Activated CD4-positive, alpha-beta T cell treated with anti-CD3 and anti-CD28 coated beads, Interleukin-2, amount 10 ng/mL, durations not matched to agents 24 days and 14 days (primary cell): Measurements from ENCODE around the gene OPTC. TPM values are rescaled to one million over a fixed set of nuclear protein-coding genes. Genes with fewer than 3 reads are reported as not detected.
A peak's percentile ranks its signal among the peaks of the same experiment; 100 is the strongest.
"Not testable (repeated sequence)": the region's sequence is repeated elsewhere in the genome, so short reads cannot be mapped to it uniquely, and the experiment has no call there.

Experiments
- DNase-seq: peaks from one replicate; pipeline ENCODE4 v3.0.0; 2022
- H3K27ac Mint-ChIP-seq: one replicate; pipeline ENCODE4 v1.8.0; 2022; ENCODE audit warnings: mild to moderate bottlenecking, mixed read lengths
- H3K27me3 Mint-ChIP-seq: one replicate; pipeline ENCODE4 v1.8.0; 2022; ENCODE audit warnings: mixed read lengths
- H3K36me3 Mint-ChIP-seq: one replicate; pipeline ENCODE4 v1.8.0; 2022; ENCODE audit warnings: low read depth, mild to moderate bottlenecking, mixed read lengths
- H3K4me1 Mint-ChIP-seq: one replicate; pipeline ENCODE4 v1.8.0; 2021; ENCODE audit warnings: mixed read lengths
- H3K4me3 Mint-ChIP-seq: one replicate; pipeline ENCODE4 v1.8.0; 2022; ENCODE audit warnings: mild to moderate bottlenecking, moderate library complexity, mixed read lengths
- H3K9me3 Mint-ChIP-seq: one replicate; pipeline ENCODE4 v1.8.0; 2021; ENCODE audit warnings: mixed read lengths
- intact Hi-C: fragments of 100-400 bp; cut with micrococcal nuclease; formaldehyde crosslinking; loops from one replicate; pipeline ENCODE4 v1.15.1; 2023
- total RNA-seq: library from RNA; stranded (reverse); gene quantifications from 2 replicates; pipeline ENCODE4 v1.2.3, GENCODE V29; 2022

The OPTC gene
- total RNA-seq, 1 donor from 2014 or later = not detected

DNA sequence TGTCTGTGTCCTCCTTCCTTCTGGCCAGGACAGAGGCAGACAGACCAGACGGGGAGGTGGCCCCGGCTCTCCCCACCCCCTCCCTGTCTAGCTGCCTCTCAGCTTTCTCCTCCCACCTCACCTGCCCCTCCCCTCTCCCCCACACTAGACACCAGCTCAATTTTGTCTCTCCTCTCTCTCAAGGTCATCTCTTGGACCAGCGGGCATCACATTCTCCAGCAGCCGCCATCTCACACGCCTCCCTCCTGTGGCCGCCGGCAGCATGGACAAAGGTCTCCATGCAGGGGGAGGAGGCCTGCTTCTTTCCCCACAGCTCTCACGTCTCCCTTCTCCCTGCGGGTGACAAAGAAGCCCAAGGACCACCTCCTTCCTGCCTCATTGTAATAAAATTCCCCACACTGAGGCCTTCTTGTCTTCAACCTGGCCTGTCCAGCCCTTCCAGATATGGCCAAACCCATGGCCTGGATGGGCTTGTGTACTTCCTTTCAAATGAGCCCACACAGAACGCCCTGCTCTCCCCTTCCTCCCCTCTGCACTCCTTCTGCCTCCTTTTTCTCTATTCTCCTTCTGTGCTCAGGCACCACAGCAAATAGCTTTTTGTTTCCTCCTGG, 14.6 kb downstream of the OPTC start:
- Mint-ChIP-seq H3K27me3 (peaks cover 5% of the 10 kb centered on the region), H3K4me3 (no peak overlapping the region), H3K27ac (no peak overlapping the region), H3K36me3 (no peaks in the 10 kb centered on the region), H3K4me1 (peaks cover 19% of the 10 kb centered on the region), H3K9me3 (no peaks in the 10 kb centered on the region)
- intact Hi-C loops = no loop called here
- DNase-seq = no peak

DNA sequence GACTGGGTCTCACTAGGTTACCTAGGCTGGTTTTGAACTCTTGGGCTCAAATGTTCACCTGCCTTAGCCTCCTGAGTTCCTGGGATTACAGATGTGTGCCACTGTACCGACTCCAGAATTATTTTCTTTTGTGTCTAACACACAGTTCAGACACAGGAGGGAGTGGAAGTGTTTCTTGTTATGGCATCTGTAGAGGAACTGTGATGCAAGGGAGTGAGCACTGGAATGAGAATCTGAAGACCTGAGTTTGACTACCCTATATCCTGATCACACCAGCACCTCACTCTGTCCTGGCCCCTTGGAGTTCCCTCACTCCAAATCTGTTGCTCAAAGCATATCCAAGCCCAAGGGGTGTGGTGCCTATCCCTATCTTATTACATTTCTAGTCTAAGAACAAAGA, 15.2 kb downstream of the OPTC start:
- Mint-ChIP-seq H3K4me1 (peaks cover 24% of the 10 kb centered on the region), H3K36me3 (no peaks in the 10 kb centered on the region), H3K4me3 (no peak overlapping the region), H3K27me3 (peaks cover 2% of the 10 kb centered on the region), H3K27ac (no peak overlapping the region), H3K9me3 (no peaks in the 10 kb centered on the region)
- DNase-seq = no peak
- intact Hi-C loops = no loop called here

DNA sequence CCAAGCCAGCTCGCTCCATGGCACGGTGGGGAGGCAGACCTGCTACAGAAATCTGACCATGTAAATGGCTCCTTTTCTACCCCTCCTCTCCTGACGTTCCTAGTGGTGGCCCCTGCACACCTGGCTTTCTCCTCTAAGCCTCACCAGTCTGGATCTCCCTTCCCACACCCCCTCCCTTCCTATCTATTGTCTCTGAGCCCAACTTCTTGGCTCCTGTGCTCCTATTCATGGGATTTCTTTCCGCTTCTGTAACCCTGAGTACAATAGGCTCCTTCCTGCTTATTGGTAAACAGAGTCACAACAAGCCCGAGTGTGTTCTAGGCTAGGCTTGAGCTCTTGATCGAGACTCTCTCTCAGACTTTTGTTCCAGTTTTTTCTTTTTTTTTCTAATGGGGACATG, 17.6 kb downstream of the OPTC start:
- no peak overlapping the region for H3K4me3 Mint-ChIP-seq
- H3K9me3 Mint-ChIP-seq = no peaks in the 10 kb centered on the region
- peaks cover 2% of the 10 kb centered on the region for H3K27me3 Mint-ChIP-seq
- no peak overlapping the region for H3K27ac Mint-ChIP-seq
- DNase-seq = no peak
- H3K4me1 Mint-ChIP-seq = peaks cover 31% of the 10 kb centered on the region
- intact Hi-C loops = loop anchor here (5.0 kb wide), 1 partner anchor 286 kb away; the partner anchor contains the start of genes ZBED6 and ZC3H11A
- no peaks in the 10 kb centered on the region for H3K36me3 Mint-ChIP-seq

DNA sequence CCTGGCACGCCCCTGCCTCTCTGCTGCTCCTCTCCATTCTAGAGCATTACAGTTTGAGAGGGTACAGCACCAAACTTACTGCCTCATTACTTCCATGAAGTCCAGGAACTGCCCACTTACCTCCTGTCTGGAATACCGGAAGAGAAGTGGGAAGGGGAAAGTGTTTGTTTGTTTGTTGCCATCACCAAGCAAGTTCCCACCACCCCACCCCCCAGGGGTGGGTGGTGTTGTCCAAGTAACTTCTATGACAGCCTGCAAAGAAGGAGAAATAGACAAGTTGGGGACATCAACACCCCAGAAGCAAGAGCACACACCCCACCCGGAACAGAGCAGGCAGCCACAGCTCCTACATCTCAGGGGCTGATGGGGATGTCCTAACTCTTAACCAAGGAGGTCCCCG, 18.0 kb downstream of the OPTC start:
- DNase-seq = no peak
- H3K4me1 Mint-ChIP-seq = peaks cover 31% of the 10 kb centered on the region
- peaks cover 2% of the 10 kb centered on the region for H3K27me3 Mint-ChIP-seq
- no peaks in the 10 kb centered on the region for H3K9me3 Mint-ChIP-seq
- intact Hi-C loops = loop anchor here (2.0 to 5.0 kb wide), 2 partner anchors 95 to 285 kb away; partner anchors contain the start of genes ZBED6 and ZC3H11A
- no peaks in the 10 kb centered on the region for H3K36me3 Mint-ChIP-seq
- no peak overlapping the region for H3K27ac Mint-ChIP-seq
- no peak overlapping the region for H3K4me3 Mint-ChIP-seq

DNA sequence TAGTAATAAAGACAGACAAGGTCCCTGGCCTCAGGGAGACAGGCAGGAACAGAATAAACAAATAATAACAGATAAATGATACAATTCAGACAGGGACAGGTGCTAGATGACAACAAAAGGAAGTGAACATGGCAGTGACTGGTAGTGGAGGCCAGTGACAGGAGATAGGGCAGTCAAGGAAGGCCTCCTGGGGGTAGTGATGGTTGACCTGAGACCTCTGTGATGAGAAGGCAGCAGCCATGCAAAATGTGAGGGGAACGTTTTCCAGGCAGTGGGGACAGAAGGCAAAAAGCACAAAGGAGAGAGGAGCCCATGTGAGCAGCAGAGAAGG, 18.5 kb downstream of the OPTC start:
- no peaks in the 10 kb centered on the region for H3K9me3 Mint-ChIP-seq
- peak overlapping the region; percentile 68 for H3K4me3 Mint-ChIP-seq
- H3K36me3 Mint-ChIP-seq = no peaks in the 10 kb centered on the region
- DNase-seq = no peak
- H3K4me1 Mint-ChIP-seq = peaks cover 30% of the 10 kb centered on the region
- intact Hi-C loops = loop anchor here (2.0 to 5.0 kb wide), 2 partner anchors 94 to 285 kb away; partner anchors contain the start of genes ZBED6 and ZC3H11A
- peaks cover 2% of the 10 kb centered on the region for H3K27me3 Mint-ChIP-seq
- peak overlapping the region; percentile 96 for H3K27ac Mint-ChIP-seq

DNA sequence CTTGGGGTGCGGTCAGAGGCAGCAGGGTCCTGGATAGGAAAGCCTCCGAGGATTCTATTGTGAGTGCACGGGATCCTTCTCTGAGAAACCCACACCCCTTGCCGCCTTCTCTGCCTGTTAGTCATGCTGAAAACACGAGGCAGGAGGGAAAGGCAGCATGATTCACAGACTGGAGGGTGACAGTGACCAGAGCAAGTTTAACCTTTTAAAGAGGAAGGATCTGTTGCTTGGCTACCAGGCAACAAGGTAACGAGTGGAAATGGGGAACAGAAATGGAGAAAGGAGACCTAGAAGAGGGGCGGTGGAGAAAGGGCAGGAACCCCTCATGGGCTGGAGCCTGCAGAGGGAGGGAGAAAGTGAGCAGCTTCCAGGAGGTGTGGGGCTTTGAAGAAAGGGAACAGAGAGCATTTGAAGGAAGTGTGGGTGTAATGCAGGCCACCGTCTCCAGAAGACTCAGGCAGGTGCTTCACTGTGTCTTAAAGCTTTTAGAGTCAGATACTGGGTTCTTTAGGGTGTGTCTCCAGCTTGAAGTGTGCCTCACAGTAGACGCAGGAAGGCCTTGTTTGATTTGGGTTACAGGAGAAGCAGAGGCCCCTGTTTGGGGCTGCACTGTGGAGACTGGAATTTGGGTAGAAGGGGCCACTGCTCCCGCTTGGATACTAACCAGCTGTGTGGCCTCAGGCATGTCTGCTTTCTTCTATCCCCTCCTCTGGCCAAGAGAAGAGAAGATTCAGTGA, 19.1 kb downstream of the OPTC start:
- Mint-ChIP-seq H3K27ac (peak overlapping the region; percentile 96), H3K36me3 (no peaks in the 10 kb centered on the region), H3K4me1 (peaks cover 30% of the 10 kb centered on the region), H3K9me3 (no peaks in the 10 kb centered on the region), H3K27me3 (peaks cover 2% of the 10 kb centered on the region), H3K4me3 (peak overlapping the region; percentile 68)
- peak; percentile 71 for DNase-seq
- intact Hi-C loops = loop anchor here (2.0 to 5.0 kb wide), 2 partner anchors 94 to 284 kb away; partner anchors contain the start of genes ZBED6 and ZC3H11A

DNA sequence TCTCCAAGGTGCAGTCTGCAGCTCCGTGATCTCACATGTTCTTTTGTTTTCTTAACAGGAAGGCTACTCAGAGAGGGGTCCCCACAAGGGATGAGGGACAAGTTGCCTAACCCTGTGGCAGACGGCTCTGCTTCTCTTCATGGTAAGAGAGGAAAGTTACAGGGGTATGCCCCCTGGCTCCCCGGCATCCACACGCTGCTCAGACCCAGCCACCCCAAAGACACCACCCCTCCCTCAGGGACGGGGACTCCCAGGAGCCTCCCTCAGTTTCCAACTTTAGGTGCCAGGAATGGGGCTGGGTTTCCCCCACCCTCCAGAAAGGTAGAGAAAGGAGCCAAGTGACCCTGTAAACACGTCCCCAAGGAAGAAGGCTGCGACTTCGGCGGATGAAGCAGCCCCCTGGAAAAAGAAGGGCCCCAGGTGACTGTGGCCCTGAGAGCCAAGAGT, 19.7 kb downstream of the OPTC start:
- H3K27me3 Mint-ChIP-seq = peaks cover 2% of the 10 kb centered on the region
- H3K36me3 Mint-ChIP-seq = no peaks in the 10 kb centered on the region
- peak overlapping the region; percentile 68 for H3K4me3 Mint-ChIP-seq
- no peaks in the 10 kb centered on the region for H3K9me3 Mint-ChIP-seq
- peaks cover 30% of the 10 kb centered on the region for H3K4me1 Mint-ChIP-seq
- intact Hi-C loops = loop anchor here (2.0 to 5.0 kb wide), 2 partner anchors 93 to 284 kb away; partner anchors contain the start of genes ZBED6 and ZC3H11A
- peak overlapping the region; percentile 96 for H3K27ac Mint-ChIP-seq
- DNase-seq = no peak

DNA sequence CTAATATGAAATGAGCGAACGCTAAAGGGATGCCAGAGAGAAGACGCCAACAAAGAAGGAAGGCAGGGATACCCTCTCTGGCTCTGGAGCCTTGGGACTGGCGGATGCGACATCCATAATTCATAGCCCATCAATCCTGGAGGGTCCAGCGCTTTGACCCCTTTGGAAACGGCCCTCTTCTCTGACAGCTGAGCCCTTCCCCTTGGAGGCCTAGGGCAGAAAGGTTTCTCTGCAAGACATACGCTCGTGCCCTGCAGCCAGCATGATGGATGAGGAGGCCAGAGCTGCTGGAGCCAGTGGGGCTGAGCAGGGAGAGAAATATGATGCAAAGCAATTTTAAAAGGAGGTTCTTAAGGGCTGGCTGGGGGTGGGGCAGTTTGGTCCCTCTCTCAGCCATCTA, 22.2 kb downstream of the OPTC start:
- Mint-ChIP-seq H3K36me3 (no peaks in the 10 kb centered on the region), H3K27ac (no peak overlapping the region), H3K27me3 (peaks cover 2% of the 10 kb centered on the region), H3K4me3 (no peak overlapping the region), H3K9me3 (no peaks in the 10 kb centered on the region), H3K4me1 (peaks cover 30% of the 10 kb centered on the region)
- intact Hi-C loops = no loop called here
- DNase-seq = no peak

DNA sequence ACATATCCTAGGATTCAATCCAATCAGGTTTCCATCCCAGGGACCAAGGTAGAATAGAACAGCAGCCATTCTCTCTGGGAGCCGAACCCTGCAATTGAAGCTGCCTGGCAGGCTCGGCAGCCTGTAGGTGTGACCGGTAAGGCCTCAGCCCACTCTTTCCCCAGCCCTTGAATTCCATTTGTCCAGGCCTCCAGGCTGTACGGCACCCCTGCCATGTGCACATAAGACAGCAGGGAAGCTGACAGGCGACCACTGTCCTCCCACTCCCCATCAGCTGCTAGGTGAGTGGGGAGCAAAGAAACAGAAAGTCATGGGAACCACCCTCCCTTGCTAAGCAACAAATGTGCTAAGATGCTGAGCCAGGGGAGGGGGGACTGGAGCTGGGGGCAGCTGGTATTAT, 23.0 kb downstream of the OPTC start:
- peaks cover 30% of the 10 kb centered on the region for H3K4me1 Mint-ChIP-seq
- intact Hi-C loops = no loop called here
- no peak overlapping the region for H3K27ac Mint-ChIP-seq
- peaks cover 2% of the 10 kb centered on the region for H3K27me3 Mint-ChIP-seq
- DNase-seq = no peak
- H3K36me3 Mint-ChIP-seq = no peaks in the 10 kb centered on the region
- no peak overlapping the region for H3K4me3 Mint-ChIP-seq
- H3K9me3 Mint-ChIP-seq = no peaks in the 10 kb centered on the region

DNA sequence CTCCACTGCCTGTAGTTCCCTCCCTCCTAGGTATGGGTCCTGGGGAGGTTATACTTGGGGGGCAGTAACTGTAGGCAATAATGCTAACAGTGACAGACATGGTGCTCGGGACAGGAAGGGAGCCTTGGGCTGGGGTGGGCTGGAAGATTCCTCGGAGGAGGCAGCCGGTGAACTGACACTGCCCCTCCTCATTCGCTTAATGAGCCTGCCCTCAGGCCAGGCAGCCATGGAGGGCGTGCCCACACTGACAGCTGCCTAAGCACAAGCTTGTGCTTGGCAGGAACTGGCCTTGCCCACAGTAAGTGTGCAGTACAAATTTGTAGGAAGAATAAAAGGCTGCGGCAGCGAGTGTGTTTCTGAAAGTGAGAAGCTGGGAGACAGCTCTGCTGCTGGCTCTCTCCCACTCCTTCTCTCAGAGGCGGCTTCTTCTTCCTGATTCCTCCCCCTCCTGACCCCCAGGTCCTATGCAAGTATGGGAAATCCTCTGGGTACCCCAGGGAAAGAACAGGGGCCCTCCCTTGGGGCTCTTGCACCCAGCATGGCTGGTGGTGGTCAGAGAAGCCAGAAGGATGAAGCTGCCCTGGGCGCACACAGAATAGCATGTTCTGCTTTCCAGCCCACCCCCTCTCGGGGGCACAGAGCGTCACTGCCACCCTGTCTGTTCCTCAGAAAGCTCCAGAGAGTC, 23.6 kb downstream of the OPTC start:
- Mint-ChIP-seq H3K4me1 (peaks cover 26% of the 10 kb centered on the region), H3K36me3 (no peaks in the 10 kb centered on the region), H3K9me3 (no peaks in the 10 kb centered on the region), H3K4me3 (no peak overlapping the region), H3K27me3 (peaks cover 2% of the 10 kb centered on the region), H3K27ac (no peak overlapping the region)
- no peak for DNase-seq
- intact Hi-C loops = no loop called here

DNA sequence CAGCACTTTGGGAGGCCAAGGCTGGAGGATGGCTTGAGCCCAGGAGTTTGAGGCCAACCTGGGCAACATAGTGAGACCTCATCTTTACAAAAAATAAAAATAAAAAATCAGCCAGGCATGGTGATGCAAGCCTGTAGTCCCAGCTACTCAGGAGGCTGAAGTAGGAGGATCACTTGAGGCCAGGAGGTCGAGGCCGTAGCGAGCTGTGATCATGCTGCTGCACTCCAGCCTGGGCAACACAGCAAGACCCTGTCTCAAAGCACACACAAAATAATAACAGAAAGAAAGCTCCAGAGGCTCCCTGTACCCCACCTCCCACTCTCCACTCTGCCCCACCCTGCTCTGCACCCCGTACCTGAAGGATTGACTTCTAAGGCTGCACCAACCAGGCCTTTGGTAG, 24.2 kb downstream of the OPTC start:
- H3K4me3 Mint-ChIP-seq, H3K27ac Mint-ChIP-seq, H3K36me3 Mint-ChIP-seq, H3K9me3 Mint-ChIP-seq, H3K27me3 Mint-ChIP-seq, intact Hi-C loops, DNase-seq: not testable (repeated sequence)
- H3K4me1 Mint-ChIP-seq = peaks cover 21% of the 10 kb centered on the region

DNA sequence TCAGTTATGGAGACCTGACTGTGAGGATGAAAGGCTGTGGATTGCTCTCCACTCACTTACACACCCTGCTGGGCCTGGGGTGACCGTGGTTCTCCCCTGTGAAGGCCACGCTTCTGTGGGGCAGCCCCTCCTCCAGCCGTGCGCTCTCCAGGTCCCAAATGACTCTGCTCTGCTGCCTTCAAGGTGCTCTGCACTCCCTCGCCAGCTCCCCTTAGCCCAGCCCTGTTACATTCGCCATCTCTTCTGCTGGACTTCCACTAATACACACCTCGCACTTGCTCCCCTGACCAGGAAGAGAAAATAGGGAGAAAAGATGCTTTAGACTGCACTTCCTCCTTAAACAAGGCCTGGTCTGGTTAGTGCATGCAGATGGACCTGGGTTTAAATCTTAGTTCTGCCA, 24.6 kb downstream of the OPTC start:
- no peak for DNase-seq
- intact Hi-C loops = no loop called here
- Mint-ChIP-seq H3K9me3 (no peaks in the 10 kb centered on the region), H3K4me3 (no peak overlapping the region), H3K27me3 (peaks cover 2% of the 10 kb centered on the region), H3K36me3 (no peaks in the 10 kb centered on the region), H3K27ac (no peak overlapping the region), H3K4me1 (peaks cover 17% of the 10 kb centered on the region)

DNA sequence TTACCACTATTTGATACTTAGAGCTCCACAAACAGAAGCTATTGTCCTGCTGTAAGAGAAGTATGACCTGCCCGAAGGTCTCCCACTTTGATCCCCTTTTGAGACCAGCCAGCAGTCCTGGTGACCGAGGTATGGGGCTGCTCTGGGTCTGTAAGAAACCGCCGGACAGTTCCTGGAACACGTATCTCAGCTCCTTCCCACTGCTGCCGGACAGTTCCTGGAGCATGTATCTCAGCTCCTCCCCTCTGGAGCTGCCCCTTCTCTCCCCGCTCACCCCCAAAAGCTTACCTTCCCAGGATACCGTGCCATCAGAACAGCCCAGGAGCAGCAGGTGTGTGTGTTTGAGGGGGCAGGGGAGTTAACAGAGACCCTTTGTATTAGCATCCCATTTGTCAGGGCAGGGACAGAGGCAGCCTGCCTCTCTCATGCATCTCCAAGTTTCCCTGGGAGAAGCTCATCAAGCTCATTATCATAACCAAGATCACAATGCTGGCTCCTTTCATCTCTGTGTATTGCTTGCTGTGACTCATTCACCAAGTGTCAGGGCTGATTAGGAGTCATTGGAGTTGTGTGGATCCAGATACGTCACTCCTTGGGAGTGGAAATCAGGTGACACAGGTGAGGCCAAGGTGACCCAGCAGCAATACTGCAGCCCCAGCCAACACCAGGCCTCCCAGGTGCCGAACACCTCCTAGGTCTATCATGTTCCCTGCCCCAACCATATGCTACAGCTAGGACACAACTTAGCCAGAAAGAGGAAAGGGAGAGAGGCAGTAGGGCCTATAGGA, 25.3 kb downstream of the OPTC start:
- intact Hi-C loops = no loop called here
- H3K27me3 Mint-ChIP-seq = peaks cover 2% of the 10 kb centered on the region
- no peaks in the 10 kb centered on the region for H3K36me3 Mint-ChIP-seq
- no peak overlapping the region for H3K4me3 Mint-ChIP-seq
- no peaks in the 10 kb centered on the region for H3K9me3 Mint-ChIP-seq
- H3K27ac Mint-ChIP-seq = no peak overlapping the region
- peaks cover 10% of the 10 kb centered on the region for H3K4me1 Mint-ChIP-seq
- DNase-seq = no peak
